GM18511 (cell line): ENCODE data around the gene CNTN4.

Experiments
- ATAC-seq: cut with Tn5 transposase; IDR thresholded peaks from one replicate; pipeline ENCODE4 v1.9.1; 2021; ENCODE audit warnings: mild to moderate bottlenecking, moderate library complexity; ENCODE audit not compliant: unreplicated experiment

CNTN4 gene

GRCh38 chr3:2148561-2149340 lies 50.1 kb downstream of the CNTN4 start:
- no peak for ATAC-seq

DNA sequence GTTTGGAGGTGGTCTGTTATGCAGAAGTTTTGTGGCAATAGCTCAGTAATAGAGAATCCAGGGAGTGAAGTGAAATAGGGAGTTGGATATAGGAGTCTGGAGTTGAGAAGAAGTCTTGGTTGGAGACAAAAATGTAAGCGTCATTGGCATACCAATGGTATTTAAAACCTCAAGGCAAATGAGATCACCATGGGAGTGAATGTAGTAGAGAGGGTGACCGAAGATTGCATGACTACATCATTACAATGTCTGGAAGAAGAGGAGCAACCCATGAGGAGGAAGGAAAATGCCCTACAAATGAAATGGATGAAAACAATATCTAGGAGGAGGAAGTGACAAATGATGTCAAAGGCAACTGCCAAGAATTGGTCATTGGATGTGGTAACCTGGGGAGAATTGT lies 54.4 kb downstream of the CNTN4 start:
- no peak for ATAC-seq

DNA sequence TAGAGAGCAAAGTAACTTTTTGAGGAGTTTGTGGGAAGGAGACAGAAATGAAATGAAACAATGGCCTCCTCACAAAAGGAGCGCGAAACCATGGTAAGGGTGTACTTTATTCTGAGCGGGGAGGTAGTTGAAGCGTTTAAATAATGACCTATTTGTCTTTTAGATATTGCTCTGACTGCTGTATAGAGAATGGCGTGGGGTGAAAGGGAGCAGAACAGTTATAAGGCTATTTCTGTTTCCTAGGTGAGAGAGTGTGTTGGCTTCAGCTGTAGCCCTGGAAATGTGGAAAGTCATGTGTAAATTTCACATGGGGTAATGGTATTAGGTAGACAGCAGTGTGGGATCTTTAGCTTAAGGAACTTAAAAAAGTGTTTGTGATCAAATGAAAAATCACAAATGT lies 54.9 kb downstream of the CNTN4 start:
- no peak for ATAC-seq

DNA sequence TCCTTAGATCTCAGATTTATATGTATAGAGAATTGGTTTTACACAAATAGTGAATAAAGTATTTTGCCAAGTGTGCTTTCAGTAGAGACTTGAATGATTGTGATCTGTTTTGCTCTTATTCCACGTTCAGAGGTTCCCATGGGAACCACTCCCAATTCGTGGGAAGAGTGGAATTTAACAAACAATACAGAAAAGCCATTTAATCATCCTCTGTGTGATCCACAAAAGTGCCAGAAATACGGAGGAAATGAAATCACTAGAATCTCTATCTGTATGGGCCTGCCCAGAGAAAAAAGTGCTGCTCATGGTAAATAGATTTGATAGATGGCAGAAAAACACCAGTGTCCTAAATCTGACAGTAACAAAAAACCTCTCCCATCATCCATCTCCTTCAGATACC lies 56.0 kb downstream of the CNTN4 start:
- ATAC-seq: no peak

- peak; percentile 67 for ATAC-seq
Observed at GRCh38 chr3:2156244-2156847, 57.7 kb downstream of the CNTN4 start.

DNA sequence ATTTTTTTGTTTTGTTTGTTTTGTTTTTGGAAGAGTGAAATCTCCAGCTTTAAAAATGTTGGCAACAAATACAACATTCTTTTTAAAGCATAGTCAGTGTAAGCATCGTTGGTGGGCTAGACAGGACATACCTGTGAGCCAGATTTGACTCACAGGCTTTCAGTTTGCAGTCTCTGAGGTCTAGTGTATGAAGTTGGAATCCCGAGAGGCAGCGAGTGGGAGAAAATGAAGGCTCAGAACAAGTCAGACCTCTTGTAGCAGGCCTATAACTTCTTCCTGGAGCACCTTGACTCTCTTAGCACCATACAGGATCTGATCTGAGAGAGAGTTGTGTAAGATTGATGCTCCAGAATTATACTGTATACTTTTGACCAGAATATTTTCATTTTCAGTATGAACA lies 60.2 kb downstream of the CNTN4 start:
- no peak for ATAC-seq

GRCh38 chr3:2166552-2166951 lies 67.9 kb downstream of the CNTN4 start:
- ATAC-seq: no peak

- no peak for ATAC-seq
Observed at GRCh38 chr3:2172561-2173171, 74.0 kb downstream of the CNTN4 start.

DNA sequence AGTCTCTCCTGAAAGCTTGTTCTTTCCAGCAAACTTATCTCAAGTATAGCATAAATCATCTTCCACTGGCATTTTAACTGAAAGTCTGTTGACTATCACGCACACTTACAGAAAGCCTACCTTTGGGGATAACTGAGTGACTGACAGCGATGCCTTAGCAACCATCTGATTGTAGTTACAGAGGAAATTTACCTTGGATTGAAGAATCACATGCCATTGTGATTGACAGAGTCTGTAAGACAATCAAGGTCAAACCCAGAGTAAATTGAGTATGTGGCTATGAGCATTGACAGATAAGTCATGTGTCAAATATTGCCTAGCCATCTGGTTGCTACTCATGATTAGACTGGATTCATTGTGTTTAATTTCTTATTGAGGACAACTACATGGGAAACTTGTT lies 82.0 kb downstream of the CNTN4 start:
- no peak for ATAC-seq

DNA sequence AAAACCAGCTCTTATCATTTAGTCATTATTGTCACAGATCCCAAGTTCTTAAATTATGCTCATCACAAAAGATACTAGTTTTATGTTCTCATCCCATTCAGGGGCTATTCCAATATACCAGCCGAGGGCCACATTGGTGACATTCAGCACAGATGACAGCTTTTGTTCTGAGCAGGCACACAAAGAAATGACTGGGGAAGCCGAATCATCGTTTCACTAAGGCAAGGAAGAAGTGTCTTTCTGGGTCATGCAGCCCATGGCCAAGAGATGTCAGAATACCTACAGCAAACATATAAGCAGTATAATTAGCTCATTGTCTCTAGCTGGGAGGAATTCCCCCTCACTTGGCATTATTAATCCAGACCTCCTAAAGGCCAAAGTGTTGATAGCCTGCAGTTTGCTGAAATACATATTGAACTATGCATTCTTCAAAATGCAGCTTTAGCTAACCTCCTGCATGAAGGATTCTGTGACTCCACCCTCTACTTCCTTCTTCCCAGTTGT lies 100.2 kb downstream of the CNTN4 start:
- ATAC-seq: no peak

DNA sequence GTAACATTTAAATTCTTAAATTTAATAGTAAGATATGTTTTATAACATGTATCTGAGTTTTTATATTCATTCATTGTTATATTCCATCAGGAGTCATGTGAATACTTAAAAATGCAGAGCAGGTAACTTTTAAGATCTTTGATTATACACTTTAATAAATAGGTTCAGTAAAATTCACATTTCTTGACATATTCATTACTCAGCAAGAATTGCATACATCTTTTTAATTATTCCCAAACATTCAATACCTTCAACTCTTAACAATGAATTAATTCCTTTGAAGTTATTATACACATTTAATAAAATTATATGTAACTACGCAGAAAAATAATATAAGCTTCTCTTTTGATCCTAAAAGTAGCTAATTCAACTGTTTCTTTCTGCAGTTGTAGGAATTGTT lies 105.4 kb downstream of the CNTN4 start:
- ATAC-seq: no peak

DNA sequence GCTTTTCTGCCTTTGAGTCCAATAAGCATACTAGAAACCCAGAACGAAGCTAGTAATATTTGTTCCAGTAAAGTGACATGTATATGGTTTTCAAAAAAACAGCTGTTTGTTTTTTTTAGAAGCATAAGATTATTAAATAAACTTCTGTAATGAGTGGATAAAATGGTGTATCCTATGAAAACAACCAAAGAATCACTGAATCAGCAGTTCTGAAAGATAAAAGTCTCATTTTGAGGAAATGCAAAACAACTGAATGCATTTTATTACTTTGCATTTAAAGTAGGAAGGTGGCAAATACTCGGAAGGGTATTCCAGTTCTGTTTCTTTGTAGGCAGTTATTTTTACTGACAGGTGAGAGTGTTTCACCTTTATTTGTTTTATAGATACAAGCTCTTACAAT lies 107.0 kb downstream of the CNTN4 start:
- no peak for ATAC-seq

GRCh38 chr3:2206536-2206935 lies 107.9 kb downstream of the CNTN4 start:
- no peak for ATAC-seq

DNA sequence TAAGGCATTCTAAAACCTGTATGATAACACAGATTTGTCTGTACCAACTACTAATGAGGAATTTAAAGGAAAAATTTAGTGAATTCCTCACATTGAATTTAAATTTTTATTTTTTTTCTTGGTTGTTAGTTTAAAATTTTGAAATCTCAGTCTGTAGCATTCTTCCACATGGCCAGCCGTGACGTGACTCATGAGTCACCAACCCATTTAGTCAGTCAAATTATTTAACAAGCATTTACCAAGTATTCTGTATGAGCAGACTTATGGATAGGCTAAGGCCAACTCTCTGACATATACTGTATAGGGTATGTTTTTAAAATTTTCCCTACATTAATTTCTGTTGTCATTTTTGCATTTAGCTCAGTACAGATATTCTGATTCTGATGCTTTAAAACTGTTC lies 112.9 kb downstream of the CNTN4 start:
- ATAC-seq: no peak

DNA sequence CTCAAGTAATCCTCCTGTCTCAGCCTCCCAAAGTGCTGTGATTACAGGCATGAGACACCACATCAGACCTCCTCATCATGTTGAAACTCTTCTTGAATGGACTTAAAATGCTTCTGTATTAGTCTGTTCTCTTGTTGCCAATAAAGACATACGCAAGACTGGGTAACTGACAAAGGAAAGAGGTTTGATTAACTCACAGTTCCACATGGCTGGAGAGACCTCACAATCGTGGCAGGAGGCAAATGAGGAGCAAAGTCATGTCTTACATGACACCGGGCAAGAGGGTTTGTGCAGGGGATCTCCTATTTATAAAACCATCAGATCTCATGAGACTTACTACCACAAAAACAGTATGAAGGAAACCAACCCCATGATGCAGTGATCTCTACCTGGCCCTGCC lies 113.5 kb downstream of the CNTN4 start:
- ATAC-seq: no peak

GRCh38 chr3:2218375-2218774 lies 119.7 kb downstream of the CNTN4 start:
- ATAC-seq: no peak

DNA sequence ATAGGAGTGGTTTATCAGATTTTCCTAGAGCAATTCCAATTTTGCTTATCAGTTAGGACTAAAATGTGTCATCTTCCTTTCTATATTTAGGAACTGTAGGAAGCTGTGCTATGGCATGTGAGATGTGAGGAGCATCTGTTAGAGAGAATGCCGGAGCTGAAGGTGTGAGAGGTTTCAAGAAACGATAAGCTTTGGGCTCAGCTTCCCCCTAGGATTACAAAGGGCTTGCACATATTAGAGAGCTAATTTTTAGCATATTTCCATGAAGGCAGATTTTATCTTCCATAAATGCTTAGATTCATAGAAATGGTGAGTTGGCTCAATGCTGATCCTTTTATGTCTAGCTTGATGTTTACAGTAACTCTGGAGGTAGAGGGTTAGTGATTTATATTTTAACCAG lies 120.2 kb downstream of the CNTN4 start:
- no peak for ATAC-seq

GRCh38 chr3:2236203-2236602 lies 137.5 kb downstream of the CNTN4 start:
- no peak for ATAC-seq

DNA sequence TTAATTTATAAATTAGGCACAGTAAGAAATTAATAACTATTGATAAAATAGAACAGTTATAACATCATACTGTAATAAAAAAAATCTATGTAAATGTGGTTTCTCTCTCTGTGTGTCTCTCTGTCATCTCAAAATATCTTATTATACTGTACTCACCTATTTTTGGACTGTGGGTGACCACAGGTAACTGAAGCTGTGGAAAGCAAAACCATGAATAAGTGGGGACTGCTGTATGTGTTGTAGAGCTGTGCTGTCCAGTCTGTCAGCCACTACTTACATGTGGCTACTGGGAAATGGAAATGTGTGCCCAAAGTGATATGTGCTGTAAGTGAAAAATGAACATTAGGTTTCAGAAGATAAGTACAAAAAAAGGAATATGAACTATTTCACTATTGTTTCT lies 145.5 kb downstream of the CNTN4 start:
- no peak for ATAC-seq

GRCh38 chr3:2246873-2247648 lies 148.4 kb downstream of the CNTN4 start:
- ATAC-seq: no peak

GRCh38 chr3:2247831-2248230 lies 149.2 kb downstream of the CNTN4 start:
- no peak for ATAC-seq
